Measurements from ENCODE around the gene ZNF593. TPM values are rescaled to one million over a fixed set of nuclear protein-coding genes. Genes with fewer than 3 reads are reported as not detected.

ZNF593 gene
- total RNA-seq, 1 donor from 2014 or later, result 22.4 TPM

GRCh38 chr1:26177182-26177684 is 7.5 kb downstream of the ZNF593 start, which contains the start of gene CNKSR1:
TSS of gene CNKSR1 (plus strand) at chr1:26177491. CDS start at chr1:26177548, 57 bp downstream.
- H3K9me3 Mint-ChIP-seq (ENCODE audit: low read depth), result no peaks in the 10 kb centered on the region
- H3K4me3 Mint-ChIP-seq (ENCODE audit: unreplicated experiment), result no peak within 1 kb of the TSS
- no peak for DNase-seq (ENCODE audit: low spot score)
- H3K27me3 Mint-ChIP-seq (ENCODE audit: low read depth), result no peaks in the 10 kb centered on the region
- no peaks in the 10 kb centered on the region for H3K4me1 Mint-ChIP-seq (ENCODE audit: low read depth)
- H3K36me3 Mint-ChIP-seq (ENCODE audit: low read depth), result no peaks in the 10 kb centered on the region
- H3K27ac Mint-ChIP-seq (ENCODE audit: unreplicated experiment), result no peak within 1 kb of the TSS
- TF ChIP-seq, protein P1, sequence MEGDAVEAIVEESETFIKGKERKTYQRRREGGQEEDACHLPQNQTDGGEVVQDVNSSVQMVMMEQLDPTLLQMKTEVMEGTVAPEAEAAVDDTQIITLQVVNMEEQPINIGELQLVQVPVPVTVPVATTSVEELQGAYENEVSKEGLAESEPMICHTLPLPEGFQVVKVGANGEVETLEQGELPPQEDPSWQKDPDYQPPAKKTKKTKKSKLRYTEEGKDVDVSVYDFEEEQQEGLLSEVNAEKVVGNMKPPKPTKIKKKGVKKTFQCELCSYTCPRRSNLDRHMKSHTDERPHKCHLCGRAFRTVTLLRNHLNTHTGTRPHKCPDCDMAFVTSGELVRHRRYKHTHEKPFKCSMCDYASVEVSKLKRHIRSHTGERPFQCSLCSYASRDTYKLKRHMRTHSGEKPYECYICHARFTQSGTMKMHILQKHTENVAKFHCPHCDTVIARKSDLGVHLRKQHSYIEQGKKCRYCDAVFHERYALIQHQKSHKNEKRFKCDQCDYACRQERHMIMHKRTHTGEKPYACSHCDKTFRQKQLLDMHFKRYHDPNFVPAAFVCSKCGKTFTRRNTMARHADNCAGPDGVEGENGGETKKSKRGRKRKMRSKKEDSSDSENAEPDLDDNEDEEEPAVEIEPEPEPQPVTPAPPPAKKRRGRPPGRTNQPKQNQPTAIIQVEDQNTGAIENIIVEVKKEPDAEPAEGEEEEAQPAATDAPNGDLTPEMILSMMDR (IDR thresholded peaks at IDR 0.05), result no peak

DNA sequence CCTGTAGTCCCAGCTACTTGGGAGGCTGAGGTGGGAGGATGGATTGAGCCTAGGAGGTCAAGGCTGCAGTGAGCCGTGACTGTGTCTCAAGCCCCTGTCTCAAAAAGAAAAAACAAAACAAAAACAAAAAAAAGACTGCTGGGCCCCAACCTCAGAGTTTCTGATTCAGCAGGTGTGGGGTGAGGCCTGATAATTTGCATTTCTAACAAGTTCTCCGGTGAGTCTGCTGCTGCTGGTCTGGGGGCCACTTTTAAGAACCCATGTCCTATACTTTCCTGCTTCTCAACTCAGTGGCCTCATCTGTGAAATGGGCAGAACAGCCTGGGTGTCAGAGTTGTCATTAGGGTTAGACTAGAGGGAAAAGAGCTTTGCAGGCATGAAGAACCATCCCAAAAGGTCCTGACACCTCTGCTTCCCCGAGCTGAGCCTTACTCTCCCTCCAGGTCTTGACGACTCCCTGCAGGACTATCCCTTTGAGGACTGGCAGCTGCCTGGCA is 10.3 kb downstream of the ZNF593 start:
- TF ChIP-seq, protein P1 (IDR thresholded peaks at IDR 0.05), result no peak
- DNase-seq (ENCODE audit: low spot score), result no peak
- Mint-ChIP-seq H3K4me1 (ENCODE audit: low read depth) (no peaks in the 10 kb centered on the region), H3K9me3 (ENCODE audit: low read depth) (no peaks in the 10 kb centered on the region), H3K27ac (ENCODE audit: unreplicated experiment) (no peak overlapping the region), H3K36me3 (ENCODE audit: low read depth) (no peaks in the 10 kb centered on the region), H3K4me3 (ENCODE audit: unreplicated experiment) (no peak overlapping the region), H3K27me3 (ENCODE audit: low read depth) (no peaks in the 10 kb centered on the region)

GRCh38 chr1:26181586-26182382 is 12.1 kb downstream of the ZNF593 start:
- no peaks in the 10 kb centered on the region for H3K4me1 Mint-ChIP-seq (ENCODE audit: low read depth)
- DNase-seq (ENCODE audit: low spot score), result no peak
- H3K9me3 Mint-ChIP-seq (ENCODE audit: low read depth), result no peaks in the 10 kb centered on the region
- H3K4me3 Mint-ChIP-seq (ENCODE audit: unreplicated experiment), result no peak overlapping the region
- H3K27ac Mint-ChIP-seq (ENCODE audit: unreplicated experiment), result peak overlapping the region; percentile 47
- H3K27me3 Mint-ChIP-seq (ENCODE audit: low read depth), result no peaks in the 10 kb centered on the region
- H3K36me3 Mint-ChIP-seq (ENCODE audit: low read depth), result no peaks in the 10 kb centered on the region
- TF ChIP-seq, protein P1 (IDR thresholded peaks at IDR 0.05), result no peak

DNA sequence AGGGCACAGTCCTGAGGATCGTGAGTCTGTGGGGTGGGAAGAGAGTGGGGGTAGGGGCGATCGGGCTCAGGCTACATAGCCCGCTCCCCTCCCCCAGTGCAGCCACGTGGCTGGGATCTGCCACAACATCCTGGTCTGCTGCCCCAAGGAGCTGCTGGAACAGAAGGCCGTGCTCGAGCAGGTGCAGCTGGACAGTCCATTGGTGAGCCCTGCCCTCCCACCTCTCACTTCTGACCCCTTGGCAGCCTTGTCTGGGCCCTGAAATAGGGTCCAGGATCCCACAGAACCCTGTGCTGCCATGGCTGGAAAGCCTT is 12.6 kb downstream of the ZNF593 start:
- Mint-ChIP-seq H3K27me3 (ENCODE audit: low read depth) (no peaks in the 10 kb centered on the region), H3K9me3 (ENCODE audit: low read depth) (no peaks in the 10 kb centered on the region), H3K4me3 (ENCODE audit: unreplicated experiment) (no peak overlapping the region), H3K27ac (ENCODE audit: unreplicated experiment) (no peak overlapping the region), H3K36me3 (ENCODE audit: low read depth) (no peaks in the 10 kb centered on the region), H3K4me1 (ENCODE audit: low read depth) (no peaks in the 10 kb centered on the region)
- DNase-seq (ENCODE audit: low spot score), result no peak
- TF ChIP-seq, protein P1 (IDR thresholded peaks at IDR 0.05), result no peak

DNA sequence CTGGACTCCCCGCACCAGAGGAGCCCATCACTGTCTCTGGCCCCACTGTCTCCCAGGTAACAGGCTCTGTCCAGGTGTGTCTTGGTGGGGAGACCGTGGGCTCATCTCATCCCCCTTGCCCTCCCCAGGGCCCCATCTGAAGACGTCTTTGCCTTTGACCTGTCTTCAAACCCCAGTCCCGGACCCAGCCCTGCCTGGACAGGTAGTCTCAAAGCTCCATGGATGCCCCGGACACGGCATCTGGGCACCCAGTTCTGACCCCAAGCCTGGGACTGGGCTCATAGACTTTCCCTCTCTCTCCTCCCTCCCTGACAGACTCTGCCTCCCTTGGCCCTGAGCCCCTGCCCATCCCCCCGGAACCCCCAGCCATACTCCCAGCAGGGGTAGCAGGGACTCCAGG is 14.4 kb downstream of the ZNF593 start:
- H3K27me3 Mint-ChIP-seq (ENCODE audit: low read depth), result no peaks in the 10 kb centered on the region
- no peak for DNase-seq (ENCODE audit: low spot score)

More for the DNA sequence above, 14.4 kb downstream of the ZNF593 start:
- Mint-ChIP-seq H3K27ac (ENCODE audit: unreplicated experiment) (no peak overlapping the region), H3K9me3 (ENCODE audit: low read depth) (no peaks in the 10 kb centered on the region), H3K4me1 (ENCODE audit: low read depth) (no peaks in the 10 kb centered on the region), H3K36me3 (ENCODE audit: low read depth) (no peaks in the 10 kb centered on the region), H3K4me3 (ENCODE audit: unreplicated experiment) (no peak overlapping the region)
- TF ChIP-seq, protein P1 (IDR thresholded peaks at IDR 0.05), result no peak

Measured in chondrocyte (in vitro differentiated cells).